PC-3 (cell line): Measurements from ENCODE around the gene ATP6V1G2.

Source experiments
- EZH2 ChIP-seq: fragments of 300-600 bp; sonication (generic); IDR thresholded peaks from one replicate; pipeline ENCODE4 v1.6.1; 2017; ENCODE audit warnings: antibody characterized with exemption, mild to moderate bottlenecking, low read length; ENCODE audit not compliant: unreplicated experiment
- TF ChIP-seq, protein P1 (sequence below): fragments of 300-600 bp; sonication (generic); conservative IDR thresholded peaks from 2 replicates; pipeline ENCODE4 v1.5.1; 2017; ENCODE audit warnings: antibody characterized with exemption, low read depth, mild to moderate bottlenecking, low read length

- TF ChIP-seq, protein P1, sequence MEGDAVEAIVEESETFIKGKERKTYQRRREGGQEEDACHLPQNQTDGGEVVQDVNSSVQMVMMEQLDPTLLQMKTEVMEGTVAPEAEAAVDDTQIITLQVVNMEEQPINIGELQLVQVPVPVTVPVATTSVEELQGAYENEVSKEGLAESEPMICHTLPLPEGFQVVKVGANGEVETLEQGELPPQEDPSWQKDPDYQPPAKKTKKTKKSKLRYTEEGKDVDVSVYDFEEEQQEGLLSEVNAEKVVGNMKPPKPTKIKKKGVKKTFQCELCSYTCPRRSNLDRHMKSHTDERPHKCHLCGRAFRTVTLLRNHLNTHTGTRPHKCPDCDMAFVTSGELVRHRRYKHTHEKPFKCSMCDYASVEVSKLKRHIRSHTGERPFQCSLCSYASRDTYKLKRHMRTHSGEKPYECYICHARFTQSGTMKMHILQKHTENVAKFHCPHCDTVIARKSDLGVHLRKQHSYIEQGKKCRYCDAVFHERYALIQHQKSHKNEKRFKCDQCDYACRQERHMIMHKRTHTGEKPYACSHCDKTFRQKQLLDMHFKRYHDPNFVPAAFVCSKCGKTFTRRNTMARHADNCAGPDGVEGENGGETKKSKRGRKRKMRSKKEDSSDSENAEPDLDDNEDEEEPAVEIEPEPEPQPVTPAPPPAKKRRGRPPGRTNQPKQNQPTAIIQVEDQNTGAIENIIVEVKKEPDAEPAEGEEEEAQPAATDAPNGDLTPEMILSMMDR, result no peak
- no peak for TF ChIP-seq EZH2
These were observed 13.7 kb upstream of the ATP6V1G2 start for GRCh38 chr6:31559958-31560696.
